Ascending aorta (tissue), 2 donors: ENCODE data around the gene STARD6. TPM values are rescaled to one million over a fixed set of nuclear protein-coding genes. Genes with fewer than 3 reads are reported as not detected.

Experiments
- DNase-seq, 2 donors: peaks; one replicate each; pipeline ENCODE4 v3.0.0-alpha.2; 2019; ENCODE audit warnings: low spot score in 2 of 2
- H3K27ac ChIP-seq, 2 donors: fragments of 200-600 bp; sonication (generic); one replicate each; pipeline ENCODE4 v1.5.1; 2016 to 2017; ENCODE audit warnings: mild to moderate bottlenecking in 1 of 2
- H3K27me3 ChIP-seq: fragments of 200-600 bp; sonication (generic); one replicate; pipeline ENCODE4 v1.5.1; 2017
- H3K36me3 ChIP-seq, 2 donors: fragments of 200-600 bp; sonication (generic); one replicate each; pipeline ENCODE4 v1.5.1; 2016
- H3K4me1 ChIP-seq, 2 donors: fragments of 200-600 bp; sonication (generic); one replicate each; pipeline ENCODE4 v1.5.1; 2016 to 2017; ENCODE audit warnings: mild to moderate bottlenecking in 1 of 2
- H3K4me3 ChIP-seq, 2 donors: fragments of 200-600 bp; sonication (generic); one replicate each; pipeline ENCODE4 v1.5.1; 2016 to 2017; ENCODE audit warnings: mild to moderate bottlenecking in 1 of 2
- H3K9me3 ChIP-seq, 2 donors: fragments of 200-600 bp; sonication (generic); one replicate each; pipeline ENCODE4 v1.5.1; 2016
- CTCF ChIP-seq, 3 experiments: fragments of 200-600 bp in 2 of 3; fragments of 450-650 bp in 1 of 3; sonication (generic) in 2 of 3; IDR thresholded peaks; one replicate each; pipeline ENCODE4 v1.5.1; 2016 to 2019; ENCODE audit warnings: antibody characterized with exemption in 3 of 3, mild to moderate bottlenecking in 1 of 3, moderate library complexity in 1 of 3
- intact Hi-C: fragments of 100-400 bp; cut with DNase I; formaldehyde crosslinking; loops from one replicate; pipeline ENCODE4 v1.15.1; 2023
- total RNA-seq: library from RNA; depleted of rRNA; stranded (reverse); fragments of >200 nt; gene quantifications from one replicate; pipeline ENCODE4 v1.1.0, GENCODE V29; 2016

The STARD6 gene
- total RNA-seq, 1 donor from 2014 or later: not detected

- Histone ChIP-seq H3K4me3 (no peak overlapping the region), H3K4me1 (no peaks in the 10 kb centered on the region), H3K27me3 (no peaks in the 10 kb centered on the region), H3K9me3 (peaks cover 0 to 10% of the 10 kb centered on the region in 2 donors), H3K27ac (no peak overlapping the region), H3K36me3 (peaks cover 37 to 78% of the 10 kb centered on the region in 2 donors)
- intact Hi-C loops: no loop called here
- DNase-seq: no peak
- TF ChIP-seq CTCF (IDR thresholded peaks at IDR 0.05): no peak
Measured at GRCh38 chr18:54284981-54285785, 72.5 kb downstream of the STARD6 start.

DNA sequence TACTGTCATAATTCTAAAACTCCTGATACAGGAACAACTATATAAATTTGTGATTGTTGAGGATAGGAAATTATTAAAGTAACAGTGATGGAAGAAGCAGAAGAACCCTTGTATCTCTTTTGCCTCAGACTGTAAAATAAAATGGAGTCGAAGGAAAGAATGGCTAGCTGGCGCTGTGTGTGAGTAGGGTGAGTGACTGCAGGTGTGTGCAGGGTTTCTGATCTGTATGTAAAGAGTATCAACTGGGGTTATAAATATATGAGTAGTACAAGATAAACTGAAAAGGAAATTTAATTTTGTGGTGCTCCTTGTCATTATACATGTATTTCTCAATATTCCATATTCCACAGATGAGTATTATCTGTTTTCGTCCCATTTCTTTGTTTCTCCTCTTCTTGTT is 73.1 kb downstream of the STARD6 start:
- peaks cover 0 to 10% of the 10 kb centered on the region in 2 donors for H3K9me3 ChIP-seq
- TF ChIP-seq CTCF (IDR thresholded peaks at IDR 0.05): no peak
- peaks cover 35 to 80% of the 10 kb centered on the region in 2 donors for H3K36me3 ChIP-seq
- no peak overlapping the region for H3K4me3 ChIP-seq
- no peak for DNase-seq
- intact Hi-C loops: no loop called here
- H3K27ac ChIP-seq: no peak overlapping the region
- no peaks in the 10 kb centered on the region for H3K27me3 ChIP-seq
- no peaks in the 10 kb centered on the region for H3K4me1 ChIP-seq

GRCh38 chr18:54280220-54280569 is 77.5 kb downstream of the STARD6 start:
- TF ChIP-seq CTCF (IDR thresholded peaks at IDR 0.05): no peak
- intact Hi-C loops: no loop called here
- Histone ChIP-seq H3K4me1 (no peaks in the 10 kb centered on the region), H3K9me3 (no peaks in the 10 kb centered on the region), H3K27ac (no peak overlapping the region), H3K36me3 (peaks cover 31 to 57% of the 10 kb centered on the region in 2 donors), H3K27me3 (no peaks in the 10 kb centered on the region), H3K4me3 (no peak overlapping the region)
- DNase-seq: no peak

GRCh38 chr18:54279477-54280219 is 78.0 kb downstream of the STARD6 start:
- Histone ChIP-seq H3K9me3 (no peaks in the 10 kb centered on the region), H3K36me3 (peaks cover 31 to 61% of the 10 kb centered on the region in 2 donors), H3K4me3 (no peak overlapping the region), H3K27me3 (no peaks in the 10 kb centered on the region), H3K4me1 (no peaks in the 10 kb centered on the region), H3K27ac (no peak overlapping the region)
- intact Hi-C loops: no loop called here
- DNase-seq: no peak
- no peak for TF ChIP-seq CTCF (IDR thresholded peaks at IDR 0.05)

GRCh38 chr18:54278615-54279014 is 79.0 kb downstream of the STARD6 start:
- TF ChIP-seq CTCF (IDR thresholded peaks at IDR 0.05): no peak
- intact Hi-C loops: no loop called here
- Histone ChIP-seq H3K9me3 (no peaks in the 10 kb centered on the region), H3K36me3 (peaks cover 28 to 54% of the 10 kb centered on the region in 2 donors), H3K27ac (no peak overlapping the region), H3K4me1 (no peaks in the 10 kb centered on the region), H3K27me3 (no peaks in the 10 kb centered on the region), H3K4me3 (no peak overlapping the region)
- no peak for DNase-seq
